Stimulated activated naive CD8-positive, alpha-beta T cell treated with anti-CD3 and anti-CD28 coated beads, Interleukin-15, Interleukin-2, amounts not matched to agents 100 ng/mL and 50 ng/mL, for 24 hours (primary cell): ENCODE data around the gene RBM6.
"Not testable (repeated sequence)": the region's sequence is repeated elsewhere in the genome, so short reads cannot be mapped to it uniquely, and the experiment has no call there.

ENCODE experiments used
- H3K27ac Mint-ChIP-seq: one replicate; pipeline ENCODE4 v1.8.0; 2021; ENCODE audit warnings: mild to moderate bottlenecking, mixed read lengths
- H3K27me3 Mint-ChIP-seq: one replicate; pipeline ENCODE4 v1.8.0; 2021; ENCODE audit warnings: mixed read lengths
- H3K36me3 Mint-ChIP-seq: one replicate; pipeline ENCODE4 v1.8.0; 2021; ENCODE audit warnings: low read depth, mixed read lengths
- H3K4me1 Mint-ChIP-seq: one replicate; pipeline ENCODE4 v1.8.0; 2021; ENCODE audit warnings: low read depth, mixed read lengths
- H3K4me3 Mint-ChIP-seq: one replicate; pipeline ENCODE4 v1.8.0; 2021; ENCODE audit warnings: mild to moderate bottlenecking, mixed read lengths
- H3K9me3 Mint-ChIP-seq: one replicate; pipeline ENCODE4 v1.8.0; 2021; ENCODE audit warnings: mixed read lengths

Gene RBM6

GRCh38 chr3:49994476-49994875 lies 54.5 kb downstream of the RBM6 start:
- Mint-ChIP-seq H3K36me3 (peaks cover 30% of the 10 kb centered on the region), H3K9me3 (no peaks in the 10 kb centered on the region), H3K27ac (no peak overlapping the region)

DNA sequence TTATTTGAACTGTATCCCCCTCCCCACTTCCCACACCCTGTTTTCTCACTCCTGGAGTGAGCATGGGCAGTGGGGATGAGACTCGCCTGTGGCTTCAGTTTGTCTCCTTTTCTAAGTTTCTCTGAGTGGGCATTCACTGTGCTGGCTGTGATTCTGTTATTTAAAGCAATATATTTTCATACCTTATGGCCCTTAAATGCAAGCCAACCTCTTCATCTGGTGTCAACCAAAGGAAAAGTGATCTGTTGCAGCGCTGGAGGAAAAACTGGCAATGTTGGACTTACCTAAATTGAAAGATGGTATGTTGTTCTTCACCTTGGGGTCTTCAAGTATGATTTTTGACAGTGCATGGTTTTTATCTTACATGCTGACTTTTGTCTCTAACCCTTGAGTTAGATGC lies 56.1 kb downstream of the RBM6 start:
- Mint-ChIP-seq H3K4me3 (no peak overlapping the region), H3K9me3 (no peaks in the 10 kb centered on the region), H3K27ac (no peak overlapping the region), H3K27me3 (no peaks in the 10 kb centered on the region), H3K4me1 (peaks cover 18% of the 10 kb centered on the region), H3K36me3 (peaks cover 40% of the 10 kb centered on the region)

More at GRCh38 chr3:49994476-49994875, 54.5 kb downstream of the RBM6 start:
- Mint-ChIP-seq H3K4me1 (peaks cover 18% of the 10 kb centered on the region), H3K4me3 (no peak overlapping the region), H3K27me3 (no peaks in the 10 kb centered on the region)

DNA sequence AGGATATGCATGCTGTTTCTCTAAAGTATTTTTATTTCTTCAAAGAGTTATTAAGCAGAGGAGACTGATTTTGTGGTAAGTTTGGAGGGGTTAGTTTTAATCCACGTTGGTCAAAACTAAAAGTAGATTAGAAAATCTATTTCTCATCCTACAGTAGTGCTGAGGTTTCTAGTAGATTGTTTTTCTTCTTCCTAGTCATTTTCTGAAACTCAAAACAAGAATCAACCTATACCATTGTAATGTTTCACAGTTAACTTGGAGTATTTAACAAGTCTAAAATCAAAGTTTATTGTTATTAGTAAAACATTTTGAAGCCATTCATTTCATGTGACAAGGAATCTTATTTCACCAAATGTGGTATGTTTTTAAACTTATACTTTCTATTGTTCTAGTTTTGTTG lies 57.9 kb downstream of the RBM6 start:
- H3K4me1 Mint-ChIP-seq = peaks cover 18% of the 10 kb centered on the region

DNA sequence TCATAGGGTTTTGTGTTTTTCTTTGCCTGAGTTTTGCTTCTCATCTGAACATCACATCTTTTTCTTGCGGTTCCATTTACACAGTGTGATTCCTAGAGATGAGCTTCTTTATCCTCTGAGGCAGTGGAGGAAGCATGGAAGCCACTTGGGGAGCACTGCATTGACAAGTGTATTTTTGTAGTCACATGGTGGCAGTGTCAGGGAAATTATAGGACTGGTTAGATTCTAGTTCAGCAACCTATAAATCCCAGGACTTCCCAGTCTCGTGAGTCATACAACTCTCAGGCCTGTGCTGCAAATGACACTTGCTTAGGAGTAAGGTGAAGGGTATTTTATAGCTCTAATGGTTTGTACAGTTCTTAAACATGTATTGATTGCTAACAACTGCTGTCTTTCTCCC lies 58.4 kb downstream of the RBM6 start:
- Mint-ChIP-seq H3K4me1 (peaks cover 18% of the 10 kb centered on the region), H3K36me3 (peaks cover 46% of the 10 kb centered on the region), H3K4me3 (no peak overlapping the region), H3K9me3 (no peaks in the 10 kb centered on the region), H3K27ac (peak overlapping the region; percentile 55), H3K27me3 (no peaks in the 10 kb centered on the region)

More for the DNA sequence above, 57.9 kb downstream of the RBM6 start:
- Mint-ChIP-seq H3K36me3 (peaks cover 45% of the 10 kb centered on the region), H3K27ac (no peak overlapping the region), H3K9me3 (no peaks in the 10 kb centered on the region), H3K4me3 (no peak overlapping the region), H3K27me3 (no peaks in the 10 kb centered on the region)

- no peak overlapping the region for H3K4me3 Mint-ChIP-seq
- no peaks in the 10 kb centered on the region for H3K27me3 Mint-ChIP-seq
- H3K36me3 Mint-ChIP-seq = peaks cover 52% of the 10 kb centered on the region
- no peaks in the 10 kb centered on the region for H3K9me3 Mint-ChIP-seq
- peaks cover 18% of the 10 kb centered on the region for H3K4me1 Mint-ChIP-seq
- no peak overlapping the region for H3K27ac Mint-ChIP-seq
These were observed 61.6 kb downstream of the RBM6 start for GRCh38 chr3:50001511-50001910.

GRCh38 chr3:50003216-50003615 lies 63.3 kb downstream of the RBM6 start:
- no peaks in the 10 kb centered on the region for H3K27me3 Mint-ChIP-seq
- no peaks in the 10 kb centered on the region for H3K9me3 Mint-ChIP-seq
- H3K4me1 Mint-ChIP-seq = peaks cover 8% of the 10 kb centered on the region
- H3K36me3 Mint-ChIP-seq = peaks cover 48% of the 10 kb centered on the region
- peak overlapping the region; percentile 51 for H3K27ac Mint-ChIP-seq
- H3K4me3 Mint-ChIP-seq = no peak overlapping the region

- H3K4me1 Mint-ChIP-seq = peaks cover 2% of the 10 kb centered on the region
- no peaks in the 10 kb centered on the region for H3K9me3 Mint-ChIP-seq
- no peak overlapping the region for H3K27ac Mint-ChIP-seq
- no peak overlapping the region for H3K4me3 Mint-ChIP-seq
- H3K36me3 Mint-ChIP-seq = peaks cover 47% of the 10 kb centered on the region
- no peaks in the 10 kb centered on the region for H3K27me3 Mint-ChIP-seq
These were observed 63.9 kb downstream of the RBM6 start for GRCh38 chr3:50003824-50004223.

GRCh38 chr3:50008931-50009330 lies 69.0 kb downstream of the RBM6 start:
- H3K27me3 Mint-ChIP-seq = no peaks in the 10 kb centered on the region
- H3K27ac Mint-ChIP-seq = no peak overlapping the region
- H3K9me3 Mint-ChIP-seq = no peaks in the 10 kb centered on the region
- no peaks in the 10 kb centered on the region for H3K4me1 Mint-ChIP-seq
- H3K4me3 Mint-ChIP-seq = no peak overlapping the region
- H3K36me3 Mint-ChIP-seq = peaks cover 39% of the 10 kb centered on the region

GRCh38 chr3:50010959-50011358 lies 71.0 kb downstream of the RBM6 start:
- Mint-ChIP-seq H3K4me1 (peaks cover 3% of the 10 kb centered on the region), H3K9me3 (no peaks in the 10 kb centered on the region), H3K27ac (no peak overlapping the region), H3K36me3 (peaks cover 38% of the 10 kb centered on the region), H3K4me3 (no peak overlapping the region), H3K27me3 (no peaks in the 10 kb centered on the region)

GRCh38 chr3:50015918-50016317 lies 76.0 kb downstream of the RBM6 start:
- peaks cover 6% of the 10 kb centered on the region for H3K4me1 Mint-ChIP-seq
- H3K4me3 Mint-ChIP-seq = no peak overlapping the region
- H3K36me3 Mint-ChIP-seq = peaks cover 56% of the 10 kb centered on the region
- H3K27ac Mint-ChIP-seq = no peak overlapping the region
- no peaks in the 10 kb centered on the region for H3K9me3 Mint-ChIP-seq
- H3K27me3 Mint-ChIP-seq = no peaks in the 10 kb centered on the region

GRCh38 chr3:50028346-50028745 lies 88.4 kb downstream of the RBM6 start:
- peaks cover 40% of the 10 kb centered on the region for H3K36me3 Mint-ChIP-seq
- no peaks in the 10 kb centered on the region for H3K9me3 Mint-ChIP-seq
- H3K4me3 Mint-ChIP-seq = no peak overlapping the region
- H3K27me3 Mint-ChIP-seq = no peaks in the 10 kb centered on the region
- H3K4me1 Mint-ChIP-seq = no peaks in the 10 kb centered on the region
- H3K27ac Mint-ChIP-seq = no peak overlapping the region

GRCh38 chr3:50031201-50031600 lies 91.3 kb downstream of the RBM6 start:
- not testable (repeated sequence) for H3K4me3 Mint-ChIP-seq, H3K27ac Mint-ChIP-seq, H3K27me3 Mint-ChIP-seq, H3K9me3 Mint-ChIP-seq, H3K4me1 Mint-ChIP-seq
- peaks cover 31% of the 10 kb centered on the region for H3K36me3 Mint-ChIP-seq

DNA sequence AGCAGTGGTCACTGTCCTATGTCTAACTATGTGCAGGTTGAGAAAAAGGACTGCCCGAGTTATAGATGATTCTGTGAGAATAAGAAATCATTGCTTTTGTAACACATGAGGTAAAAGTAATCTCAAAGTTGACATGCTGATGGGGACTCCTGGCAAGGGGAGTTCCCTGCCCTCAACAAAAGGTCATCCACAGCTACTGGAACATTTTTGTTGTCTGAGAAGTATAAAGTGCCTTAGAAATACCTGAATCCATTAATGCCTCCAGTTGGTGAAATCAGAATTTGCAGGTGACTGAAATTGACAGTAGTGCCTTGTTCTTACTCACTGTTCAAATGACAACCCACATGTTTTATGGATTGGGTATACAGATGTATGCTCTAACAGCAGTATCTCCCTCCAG lies 105.0 kb downstream of the RBM6 start:
- no peak overlapping the region for H3K4me3 Mint-ChIP-seq
- no peaks in the 10 kb centered on the region for H3K9me3 Mint-ChIP-seq
- peaks cover 21% of the 10 kb centered on the region for H3K36me3 Mint-ChIP-seq
- no peaks in the 10 kb centered on the region for H3K27me3 Mint-ChIP-seq
- H3K27ac Mint-ChIP-seq = no peak overlapping the region
- H3K4me1 Mint-ChIP-seq = peaks cover 11% of the 10 kb centered on the region

DNA sequence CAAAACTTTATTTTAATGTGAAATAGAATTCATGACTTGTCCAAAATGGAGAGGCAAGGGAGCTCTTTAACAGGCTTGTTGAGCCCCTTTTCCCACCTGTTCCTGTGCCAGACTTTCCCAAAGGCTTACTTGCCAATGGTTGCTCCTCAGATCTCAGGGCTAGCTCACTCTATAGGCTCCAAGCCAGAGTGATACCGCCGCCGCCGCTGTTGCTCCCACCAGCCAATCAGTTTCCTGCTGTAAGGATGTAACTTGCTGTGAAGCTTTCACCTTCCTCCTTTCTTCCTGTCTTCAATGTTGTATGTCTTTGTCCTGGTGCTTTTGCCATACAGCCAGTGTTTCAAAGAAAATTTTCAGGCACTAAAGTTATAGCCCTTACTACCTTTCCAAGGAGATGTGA lies 107.5 kb downstream of the RBM6 start:
- no peaks in the 10 kb centered on the region for H3K27me3 Mint-ChIP-seq
- H3K27ac Mint-ChIP-seq = no peak overlapping the region
- no peaks in the 10 kb centered on the region for H3K9me3 Mint-ChIP-seq
- H3K4me3 Mint-ChIP-seq = no peak overlapping the region
- peaks cover 33% of the 10 kb centered on the region for H3K36me3 Mint-ChIP-seq
- peaks cover 15% of the 10 kb centered on the region for H3K4me1 Mint-ChIP-seq

DNA sequence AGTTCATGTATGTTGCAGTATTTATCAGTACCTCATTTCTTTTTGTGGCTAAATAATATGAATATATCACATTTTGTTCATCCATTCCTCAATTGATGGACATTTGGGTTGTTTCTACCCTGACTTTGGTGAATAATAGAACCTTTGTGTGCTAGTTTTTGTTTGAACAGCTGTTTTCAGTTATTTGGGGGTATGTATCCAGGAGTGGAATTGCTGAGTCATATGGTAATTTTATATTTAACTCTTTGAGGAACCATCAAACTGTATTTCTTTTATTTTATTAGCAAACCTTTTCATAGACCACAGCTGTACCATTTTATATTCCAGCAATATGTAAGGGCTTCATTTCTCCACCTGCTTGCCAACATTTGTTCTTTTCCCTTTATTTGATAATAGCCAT lies 110.4 kb downstream of the RBM6 start:
- H3K27me3 Mint-ChIP-seq = no peaks in the 10 kb centered on the region
- H3K36me3 Mint-ChIP-seq = peaks cover 54% of the 10 kb centered on the region
- no peak overlapping the region for H3K4me3 Mint-ChIP-seq
- no peaks in the 10 kb centered on the region for H3K9me3 Mint-ChIP-seq
- peaks cover 5% of the 10 kb centered on the region for H3K4me1 Mint-ChIP-seq
- no peak overlapping the region for H3K27ac Mint-ChIP-seq

DNA sequence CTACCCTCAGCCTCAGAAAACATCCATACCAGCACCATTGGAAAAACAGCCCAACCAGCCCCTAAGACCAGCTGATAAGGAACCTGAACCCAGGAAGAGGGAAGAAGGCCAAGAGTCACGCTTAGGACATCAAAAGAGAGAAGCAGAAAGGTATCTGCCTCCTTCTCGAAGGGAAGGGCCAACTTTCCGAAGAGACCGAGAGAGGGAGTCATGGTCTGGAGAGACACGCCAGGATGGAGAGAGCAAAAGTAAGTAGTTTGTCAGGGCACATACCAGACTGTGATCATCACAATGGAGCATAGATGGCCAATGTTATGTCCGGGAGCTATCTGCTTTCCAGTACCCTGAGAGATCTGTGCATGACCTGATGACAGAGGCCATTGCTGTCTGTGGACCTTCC lies 117.8 kb downstream of the RBM6 start:
- Mint-ChIP-seq H3K4me1 (no peaks in the 10 kb centered on the region), H3K36me3 (peaks cover 73% of the 10 kb centered on the region), H3K27me3 (no peaks in the 10 kb centered on the region), H3K9me3 (no peaks in the 10 kb centered on the region), H3K27ac (no peak overlapping the region), H3K4me3 (no peak overlapping the region)
